Measurements from ENCODE around the gene DDX43. TPM values are rescaled to one million over a fixed set of nuclear protein-coding genes. Genes with fewer than 3 reads are reported as not detected.
"Not testable (repeated sequence)": the region's sequence is repeated elsewhere in the genome, so short reads cannot be mapped to it uniquely, and the experiment has no call there.

The DDX43 gene
- polyA plus RNA-seq, 1 experiment: 0.13 TPM

DNA sequence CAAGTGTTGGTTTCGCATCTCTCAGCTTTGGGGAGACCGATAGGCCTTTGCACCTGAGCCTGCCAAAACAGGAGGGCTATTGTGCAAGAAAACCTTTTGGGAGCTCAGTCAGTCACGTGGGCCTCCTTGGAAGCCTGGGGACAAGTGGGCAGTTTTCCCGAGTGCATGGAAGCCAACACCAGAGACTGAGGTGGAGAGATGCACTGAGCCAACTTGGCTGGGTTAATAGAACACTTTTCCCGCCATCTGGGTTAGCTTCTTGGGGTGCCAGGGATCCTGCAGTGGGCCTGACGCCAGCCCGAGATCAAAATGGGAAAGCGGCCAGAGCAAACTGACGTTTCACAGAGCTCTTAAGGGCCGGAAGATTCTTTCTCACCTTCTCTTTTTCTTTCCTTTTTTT, 22.1 kb upstream of the DDX43 start:
- no peak for DNase-seq (ENCODE audit: low read depth)
- H3K27me3 ChIP-seq (ENCODE audit: control insufficient read depth, insufficient read depth, low read length): peaks cover 2% of the 10 kb centered on the region; the same call in 1 of the 2 replicates
- ChIA-PET POLR2A (no interaction called here), CTCF (no interaction called here)
- no peak overlapping the region for H3K4me3 ChIP-seq (ENCODE audit: low read depth, low read length)
- TF ChIP-seq CTCF (IDR thresholded peaks at IDR 0.05; ENCODE audit: insufficient read depth, low read depth, low read length): no peak
- H3K36me3 ChIP-seq (ENCODE audit: control insufficient read depth, insufficient read depth, low read length): no peaks in the 10 kb centered on the region

DNA sequence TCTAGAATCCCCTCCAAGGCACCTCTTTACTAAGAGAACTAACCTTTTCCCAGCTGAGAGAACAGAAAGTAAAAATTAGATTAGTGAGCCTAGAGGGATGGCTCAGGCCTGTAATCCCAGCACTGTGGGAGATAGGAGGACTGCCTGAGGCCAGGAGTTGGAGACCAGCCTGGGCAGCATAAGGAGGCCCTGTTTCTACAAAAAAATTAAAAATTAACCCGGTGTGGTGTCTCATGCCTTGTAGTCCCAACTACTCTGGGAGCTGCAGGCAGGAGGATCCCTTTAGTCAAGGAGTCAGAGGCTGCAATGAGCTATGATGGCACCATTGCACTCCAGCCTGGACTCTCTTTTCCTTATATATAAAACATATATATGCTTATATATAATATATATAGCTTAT, 19.4 kb upstream of the DDX43 start:
- CTCF ChIA-PET: interaction anchor here (1.3 kb wide), 1 partner anchor 14 kb away, joined by 6 read pairs; no protein-coding TSS in a partner anchor
- POLR2A ChIA-PET: no interaction called here
- no peaks in the 10 kb centered on the region for H3K27me3 ChIP-seq (ENCODE audit: control insufficient read depth, insufficient read depth, low read length)

GRCh38 chr6:73377225-73377624, 17.4 kb upstream of the DDX43 start:
- ChIA-PET CTCF (interaction anchor here (3.0 kb wide), 1 partner anchor 11 kb away, joined by 18 read pairs; no protein-coding TSS in a partner anchor), POLR2A (interaction anchor here (0.6 to 0.7 kb wide), 2 partner anchors 567 to 763 kb away, joined by 3 to 4 read pairs; no protein-coding TSS in a partner anchor)
- Histone ChIP-seq H3K36me3 (ENCODE audit: control insufficient read depth, insufficient read depth, low read length) (no peaks in the 10 kb centered on the region), H3K27me3 (ENCODE audit: control insufficient read depth, insufficient read depth, low read length) (no peaks in the 10 kb centered on the region), H3K4me3 (ENCODE audit: low read depth, low read length) (no peak overlapping the region)
- no peak for TF ChIP-seq CTCF (IDR thresholded peaks at IDR 0.05; ENCODE audit: insufficient read depth, low read depth, low read length)
- no peak for DNase-seq (ENCODE audit: low read depth)

More for the DNA sequence above, 19.4 kb upstream of the DDX43 start:
- DNase-seq (ENCODE audit: low read depth): no peak
- Histone ChIP-seq H3K36me3 (ENCODE audit: control insufficient read depth, insufficient read depth, low read length) (no peaks in the 10 kb centered on the region), H3K4me3 (ENCODE audit: low read depth, low read length) (no peak overlapping the region)
- no peak for TF ChIP-seq CTCF (IDR thresholded peaks at IDR 0.05; ENCODE audit: insufficient read depth, low read depth, low read length)

GRCh38 chr6:73381531-73381930, 13.1 kb upstream of the DDX43 start:
- H3K4me3 ChIP-seq (ENCODE audit: low read depth, low read length); H3K36me3 ChIP-seq (ENCODE audit: control insufficient read depth, insufficient read depth, low read length); POLR2A ChIA-PET; H3K27me3 ChIP-seq (ENCODE audit: control insufficient read depth, insufficient read depth, low read length); CTCF ChIA-PET; DNase-seq (ENCODE audit: low read depth): not testable (repeated sequence)

DNA sequence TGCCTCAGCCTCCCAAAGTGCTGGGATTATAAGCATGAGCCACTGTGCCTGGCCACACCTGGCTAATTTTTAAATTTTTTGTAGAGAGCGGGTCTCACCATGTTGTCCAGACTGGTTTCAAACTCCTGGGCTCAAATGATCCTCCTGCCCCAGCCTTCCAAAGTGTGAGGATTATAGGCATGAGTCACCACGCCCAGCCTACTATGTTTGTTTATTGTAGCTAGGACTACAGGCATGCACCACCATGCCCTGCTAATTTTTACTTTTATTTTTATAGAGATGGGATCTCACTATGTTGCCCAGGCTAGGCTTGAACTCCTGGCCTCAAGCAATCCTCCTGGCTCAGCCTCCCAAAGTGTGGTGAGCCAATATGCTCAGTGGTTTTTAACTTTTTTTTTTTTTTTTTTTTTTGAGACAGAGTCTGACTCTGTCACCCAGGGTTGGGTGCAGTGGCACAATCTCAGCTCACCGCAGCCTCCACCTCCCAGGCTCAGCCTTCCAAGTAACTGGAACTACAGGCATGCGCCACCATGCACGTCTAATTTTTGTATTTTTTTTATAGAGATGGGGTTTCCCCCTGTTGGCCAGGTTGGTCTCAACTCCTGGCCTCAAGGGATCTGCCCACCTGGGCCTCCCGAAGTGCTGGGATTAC, 12.0 kb upstream of the DDX43 start:
- Histone ChIP-seq H3K36me3 (ENCODE audit: control insufficient read depth, insufficient read depth, low read length) (no peaks in the 10 kb centered on the region), H3K27me3 (ENCODE audit: control insufficient read depth, insufficient read depth, low read length) (no peaks in the 10 kb centered on the region), H3K4me3 (ENCODE audit: low read depth, low read length) (no peak overlapping the region)
- TF ChIP-seq CTCF (IDR thresholded peaks at IDR 0.05; ENCODE audit: insufficient read depth, low read depth, low read length): no peak
- DNase-seq (ENCODE audit: low read depth): no peak
- ChIA-PET CTCF (no interaction called here), POLR2A (no interaction called here)

- Histone ChIP-seq H3K36me3 (ENCODE audit: control insufficient read depth, insufficient read depth, low read length) (no peaks in the 10 kb centered on the region), H3K4me3 (ENCODE audit: low read depth, low read length) (peak overlapping the region; percentile 44), H3K27me3 (ENCODE audit: control insufficient read depth, insufficient read depth, low read length) (no peaks in the 10 kb centered on the region)
- DNase-seq (ENCODE audit: low read depth): no peak
- POLR2A ChIA-PET: no interaction called here
- TF ChIP-seq CTCF (IDR thresholded peaks at IDR 0.05; ENCODE audit: insufficient read depth, low read depth, low read length): no peak
- CTCF ChIA-PET: interaction anchor here (0.7 to 2.0 kb wide), 13 partner anchors 8 to 103 kb away, joined by 3 to 18 read pairs (median 6); partner anchors contain the start of gene OOEP
These were observed 6.2 kb upstream of the DDX43 start for GRCh38 chr6:73388433-73388799.

Measured in BJ (cell line).